ENCODE results near the gene ARV1. TPM values are rescaled to one million over a fixed set of nuclear protein-coding genes. Genes with fewer than 3 reads are reported as not detected.

Gene ARV1
- total RNA-seq, 1 donor = 20.3 TPM

DNA sequence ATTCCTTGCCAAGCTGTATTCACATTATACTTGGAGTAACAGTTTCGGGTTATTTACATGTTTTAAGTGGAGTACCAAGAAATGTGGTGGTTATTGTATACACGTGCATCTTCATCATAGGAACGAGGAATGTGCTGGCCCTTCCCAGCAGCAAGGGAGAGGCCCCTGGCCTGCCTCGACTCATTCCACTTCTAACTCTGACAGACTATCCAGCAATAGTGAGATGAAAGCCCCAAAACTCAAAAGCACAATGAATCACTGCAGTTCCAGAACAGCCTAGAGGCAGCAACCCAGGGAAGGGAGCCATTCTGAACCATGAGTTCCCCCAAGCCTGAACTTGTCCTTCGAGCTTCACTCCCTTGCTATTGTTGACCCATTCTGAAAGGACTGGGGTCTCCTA is 38.1 kb downstream of the ARV1 start:
- Histone ChIP-seq H3K4me1 (ENCODE audit: insufficient read depth, low read length) (no peaks in the 10 kb centered on the region), H3K79me2 (ENCODE audit: insufficient read depth, low read length) (no peaks in the 10 kb centered on the region), H3K4me2 (ENCODE audit: insufficient read depth, low read length) (no peak overlapping the region), H4K20me1 (ENCODE audit: insufficient read depth, low read length) (no peaks in the 10 kb centered on the region), H3K27ac (ENCODE audit: low read depth, low read length) (no peak overlapping the region), H3K27me3 (ENCODE audit: insufficient read depth, low read length) (no peaks in the 10 kb centered on the region), H3K4me3 (ENCODE audit: insufficient read depth, low read length) (no peak overlapping the region), H2AFZ (ENCODE audit: low read length) (no peak overlapping the region), H3K36me3 (ENCODE audit: insufficient read depth, low read length) (no peaks in the 10 kb centered on the region), H3K9me3 (ENCODE audit: low read depth, low read length) (no peaks in the 10 kb centered on the region)
- no peak for DNase-seq (ENCODE audit: insufficient read length, low spot score, missing footprints)
- TF ChIP-seq, protein P1, sequence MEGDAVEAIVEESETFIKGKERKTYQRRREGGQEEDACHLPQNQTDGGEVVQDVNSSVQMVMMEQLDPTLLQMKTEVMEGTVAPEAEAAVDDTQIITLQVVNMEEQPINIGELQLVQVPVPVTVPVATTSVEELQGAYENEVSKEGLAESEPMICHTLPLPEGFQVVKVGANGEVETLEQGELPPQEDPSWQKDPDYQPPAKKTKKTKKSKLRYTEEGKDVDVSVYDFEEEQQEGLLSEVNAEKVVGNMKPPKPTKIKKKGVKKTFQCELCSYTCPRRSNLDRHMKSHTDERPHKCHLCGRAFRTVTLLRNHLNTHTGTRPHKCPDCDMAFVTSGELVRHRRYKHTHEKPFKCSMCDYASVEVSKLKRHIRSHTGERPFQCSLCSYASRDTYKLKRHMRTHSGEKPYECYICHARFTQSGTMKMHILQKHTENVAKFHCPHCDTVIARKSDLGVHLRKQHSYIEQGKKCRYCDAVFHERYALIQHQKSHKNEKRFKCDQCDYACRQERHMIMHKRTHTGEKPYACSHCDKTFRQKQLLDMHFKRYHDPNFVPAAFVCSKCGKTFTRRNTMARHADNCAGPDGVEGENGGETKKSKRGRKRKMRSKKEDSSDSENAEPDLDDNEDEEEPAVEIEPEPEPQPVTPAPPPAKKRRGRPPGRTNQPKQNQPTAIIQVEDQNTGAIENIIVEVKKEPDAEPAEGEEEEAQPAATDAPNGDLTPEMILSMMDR (IDR thresholded peaks at IDR 0.05; ENCODE audit: extremely low read depth, low read depth, low read length) = no peak

DNA sequence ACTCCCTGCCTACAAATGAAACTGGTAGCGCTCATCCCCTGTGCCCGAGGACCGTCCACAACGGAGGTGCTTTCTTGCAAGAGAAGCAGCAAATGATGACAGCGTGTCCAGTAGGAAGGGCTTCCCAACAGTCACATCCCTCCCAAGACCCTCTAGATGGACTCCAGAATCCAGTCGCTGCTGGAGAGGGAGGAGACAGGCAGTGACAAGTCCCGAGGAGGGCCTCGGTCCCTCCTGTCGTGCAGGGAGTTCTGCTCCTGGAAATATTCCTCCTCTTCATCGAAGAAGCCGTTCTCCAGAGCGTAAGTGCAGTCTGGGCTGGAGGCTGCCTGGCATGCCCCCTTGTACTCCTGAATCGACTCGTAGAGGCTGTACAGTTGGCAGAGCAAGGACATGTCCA is 40.8 kb downstream of the ARV1 start:
- no peak for DNase-seq (ENCODE audit: insufficient read length, low spot score, missing footprints)
- H3K79me2 ChIP-seq (ENCODE audit: insufficient read depth, low read length) = no peaks in the 10 kb centered on the region
- H3K4me3 ChIP-seq (ENCODE audit: insufficient read depth, low read length) = no peak overlapping the region
- TF ChIP-seq, protein P1 (IDR thresholded peaks at IDR 0.05; ENCODE audit: extremely low read depth, low read depth, low read length) = no peak
- no peak overlapping the region for H3K4me2 ChIP-seq (ENCODE audit: insufficient read depth, low read length)
- no peaks in the 10 kb centered on the region for H3K9me3 ChIP-seq (ENCODE audit: low read depth, low read length)
- no peak overlapping the region for H2AFZ ChIP-seq (ENCODE audit: low read length)
- H3K4me1 ChIP-seq (ENCODE audit: insufficient read depth, low read length) = no peaks in the 10 kb centered on the region
- H4K20me1 ChIP-seq (ENCODE audit: insufficient read depth, low read length) = no peaks in the 10 kb centered on the region
- no peaks in the 10 kb centered on the region for H3K27me3 ChIP-seq (ENCODE audit: insufficient read depth, low read length)
- H3K27ac ChIP-seq (ENCODE audit: low read depth, low read length) = no peak overlapping the region
- no peaks in the 10 kb centered on the region for H3K36me3 ChIP-seq (ENCODE audit: insufficient read depth, low read length)

DNA sequence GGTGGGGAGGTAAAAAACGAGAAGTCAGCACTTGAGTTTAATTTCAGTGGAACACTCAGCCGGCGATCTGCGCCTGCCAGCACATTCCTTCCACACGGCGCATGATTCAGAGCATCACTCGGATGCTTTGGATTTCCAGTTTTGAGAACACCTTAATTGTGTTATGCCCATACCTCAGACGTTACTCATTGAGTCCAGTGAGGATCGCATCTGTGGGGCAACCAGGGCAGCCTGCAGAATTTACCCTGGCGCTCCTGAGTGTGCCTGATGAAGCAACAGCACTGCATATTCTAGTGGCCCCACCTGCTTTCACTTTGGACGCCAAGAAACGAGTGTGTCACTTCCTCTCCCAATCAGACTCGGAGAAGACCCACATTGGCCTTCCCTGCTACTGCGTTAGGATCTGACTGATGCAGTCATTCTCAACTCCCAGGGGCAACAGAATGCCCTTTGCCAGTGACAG is 41.3 kb downstream of the ARV1 start:
- Histone ChIP-seq H3K4me3 (ENCODE audit: insufficient read depth, low read length) (no peak overlapping the region), H4K20me1 (ENCODE audit: insufficient read depth, low read length) (no peaks in the 10 kb centered on the region), H3K27me3 (ENCODE audit: insufficient read depth, low read length) (no peaks in the 10 kb centered on the region), H2AFZ (ENCODE audit: low read length) (no peak overlapping the region), H3K4me2 (ENCODE audit: insufficient read depth, low read length) (no peak overlapping the region), H3K36me3 (ENCODE audit: insufficient read depth, low read length) (no peaks in the 10 kb centered on the region), H3K79me2 (ENCODE audit: insufficient read depth, low read length) (no peaks in the 10 kb centered on the region), H3K4me1 (ENCODE audit: insufficient read depth, low read length) (no peaks in the 10 kb centered on the region), H3K9me3 (ENCODE audit: low read depth, low read length) (no peaks in the 10 kb centered on the region), H3K27ac (ENCODE audit: low read depth, low read length) (no peak overlapping the region)
- DNase-seq (ENCODE audit: insufficient read length, low spot score, missing footprints) = no peak
- TF ChIP-seq, protein P1 (IDR thresholded peaks at IDR 0.05; ENCODE audit: extremely low read depth, low read depth, low read length) = no peak

DNA sequence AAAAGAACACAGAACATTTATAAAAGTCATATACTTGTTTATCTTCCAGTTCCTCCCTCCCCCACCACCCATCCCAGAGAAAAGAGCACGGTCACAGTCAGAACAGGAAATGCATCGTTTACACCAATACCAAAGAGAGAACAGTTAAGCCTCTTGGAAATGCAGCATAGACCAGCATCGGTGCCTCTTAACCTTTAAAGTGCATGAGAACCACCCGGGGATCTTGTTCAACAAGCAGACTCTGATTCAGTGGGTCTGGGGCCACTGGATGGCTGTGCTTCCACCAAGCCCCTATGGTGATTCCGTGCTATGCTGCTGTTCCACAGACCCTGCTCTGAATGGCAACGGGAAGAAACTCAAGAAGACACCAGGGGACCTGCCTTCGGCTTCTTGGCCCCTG is 41.9 kb downstream of the ARV1 start:
- H3K79me2 ChIP-seq (ENCODE audit: insufficient read depth, low read length) = no peaks in the 10 kb centered on the region
- no peaks in the 10 kb centered on the region for H3K36me3 ChIP-seq (ENCODE audit: insufficient read depth, low read length)
- no peaks in the 10 kb centered on the region for H3K9me3 ChIP-seq (ENCODE audit: low read depth, low read length)
- H4K20me1 ChIP-seq (ENCODE audit: insufficient read depth, low read length) = no peaks in the 10 kb centered on the region
- H3K27me3 ChIP-seq (ENCODE audit: insufficient read depth, low read length) = no peaks in the 10 kb centered on the region
- TF ChIP-seq, protein P1 (IDR thresholded peaks at IDR 0.05; ENCODE audit: extremely low read depth, low read depth, low read length) = no peak
- H3K4me1 ChIP-seq (ENCODE audit: insufficient read depth, low read length) = no peaks in the 10 kb centered on the region
- DNase-seq (ENCODE audit: insufficient read length, low spot score, missing footprints) = no peak
- no peak overlapping the region for H2AFZ ChIP-seq (ENCODE audit: low read length)
- no peak overlapping the region for H3K4me2 ChIP-seq (ENCODE audit: insufficient read depth, low read length)
- H3K27ac ChIP-seq (ENCODE audit: low read depth, low read length) = no peak overlapping the region
- H3K4me3 ChIP-seq (ENCODE audit: insufficient read depth, low read length) = no peak overlapping the region

Data from osteoblast (primary cell).